BJ (cell line): ENCODE measurements around the gene CENPVL2. TPM values are rescaled to one million over a fixed set of nuclear protein-coding genes. Genes with fewer than 3 reads are reported as not detected.
"Not testable (repeated sequence)": the region's sequence is repeated elsewhere in the genome, so short reads cannot be mapped to it uniquely, and the experiment has no call there.

Source experiments
- CTCF ChIA-PET: fragments of 350-600 bp; formaldehyde crosslinking; extraction: SDS; loops from one replicate; lab custom pipeline; 2021; ENCODE audit warnings: antibody characterized with exemption, inconsistent platforms; lab: Yijun Ruan, JAX
- POLR2A ChIA-PET: fragments of 300-600 bp; sonication (Branson Sonifier 250); formaldehyde crosslinking; extraction: SDS; loops from one replicate; lab custom pipeline; 2021; ENCODE audit warnings: antibody characterized with exemption; lab: Charles Lee
- DNase-seq: peaks from one replicate; pipeline ENCODE4 v3.0.0-alpha.2; 2011; ENCODE audit warnings: low read depth
- H3K27me3 ChIP-seq: 2 replicates; pipeline ENCODE4 v1.6.0; 2011; ENCODE audit warnings: low read length; ENCODE audit not compliant: control insufficient read depth, insufficient read depth
- H3K36me3 ChIP-seq: 2 replicates; pipeline ENCODE4 v1.5.1; 2011; ENCODE audit warnings: low read length; ENCODE audit not compliant: control insufficient read depth, insufficient read depth
- H3K4me3 ChIP-seq: 2 replicates; pipeline ENCODE4 v1.5.1; 2011; ENCODE audit warnings: low read depth, mild to moderate bottlenecking, control low read depth, low read length
- CTCF ChIP-seq: IDR thresholded peaks from 2 replicates; pipeline ENCODE4 v1.5.1; 2011; ENCODE audit warnings: low read depth, mild to moderate bottlenecking, control low read depth, inconsistent platforms, low read length, moderate library complexity; ENCODE audit not compliant: insufficient read depth
- polyA plus RNA-seq: library from polyadenylated mRNA; depleted of rRNA; stranded (reverse); fragments of >200 nt; gene quantifications from 2 replicates; pipeline ENCODE4 v1.2.3, GENCODE V29; 2011; rRNA removed

The CENPVL2 gene
- polyA plus RNA-seq, 1 experiment: not detected

GRCh38 chrX:51665981-51666380, 16.6 kb downstream of the CENPVL2 start:
- DNase-seq: no peak
- no peak overlapping the region for H3K4me3 ChIP-seq
- ChIA-PET CTCF (no interaction called here), POLR2A (no interaction called here)
- no peaks in the 10 kb centered on the region for H3K27me3 ChIP-seq
- no peak for TF ChIP-seq CTCF
- no peaks in the 10 kb centered on the region for H3K36me3 ChIP-seq

- no peak for DNase-seq
- Histone ChIP-seq H3K4me3 (no peak overlapping the region), H3K36me3 (no peaks in the 10 kb centered on the region), H3K27me3 (no peaks in the 10 kb centered on the region)
- ChIA-PET CTCF (no interaction called here), POLR2A (no interaction called here)
- no peak for TF ChIP-seq CTCF
Measured at GRCh38 chrX:51643377-51643776, 39.3 kb downstream of the CENPVL2 start.

- H3K36me3 ChIP-seq: no peaks in the 10 kb centered on the region
- no peak overlapping the region for H3K4me3 ChIP-seq
- POLR2A ChIA-PET: no interaction called here
- H3K27me3 ChIP-seq: no peaks in the 10 kb centered on the region
- CTCF ChIA-PET: interaction anchor here (0.7 to 1.4 kb wide), 7 partner anchors 92 to 620 kb away, joined by 3 to 5 read pairs (median 3); no protein-coding TSS in a partner anchor
- DNase-seq: peak; percentile 2
- peak; percentile 57 for TF ChIP-seq CTCF
Measured at GRCh38 chrX:51641421-51642021, 41.1 kb downstream of the CENPVL2 start.

- H3K27me3 ChIP-seq, H3K4me3 ChIP-seq, H3K36me3 ChIP-seq, CTCF ChIA-PET, DNase-seq, POLR2A ChIA-PET: not testable (repeated sequence)
Measured at GRCh38 chrX:51636511-51636910, 46.1 kb downstream of the CENPVL2 start.

Other genes starting within 250 kb of the CENPVL2 start
- gene NUDT11, start 186.2 kb downstream of the CENPVL2 start, polyA plus RNA-seq: 5.6 and 7.7 TPM in 2 replicates
- not detected in 2 replicates for gene CENPVL3, start 63.9 kb downstream of the CENPVL2 start, polyA plus RNA-seq
- not detected in 2 replicates for gene CENPVL1, start 27.7 kb upstream of the CENPVL2 start, polyA plus RNA-seq
- gene GSPT2, start 60.6 kb upstream of the CENPVL2 start, polyA plus RNA-seq: 2.6 and 4.7 TPM in 2 replicates
- gene MAGED1, start 210.8 kb upstream of the CENPVL2 start, polyA plus RNA-seq: 328 and 428 TPM in 2 replicates